PC-9 (cell line): ENCODE measurements around the gene CD1C.

Experiments used
- EZH2 ChIP-seq: fragments of 200-600 bp; sonication (generic); IDR thresholded peaks from 2 replicates; pipeline ENCODE4 v1.8.0; 2017; ENCODE audit warnings: antibody characterized with exemption, low read depth
- TF ChIP-seq, protein P1 (sequence below): fragments of 200-600 bp; sonication (generic); conservative IDR thresholded peaks from 2 replicates; pipeline ENCODE4 v1.6.1; 2017; ENCODE audit warnings: mixed run types, antibody characterized with exemption, mild to moderate bottlenecking, moderate library complexity

GRCh38 chr1:158248771-158249170, 41.0 kb upstream of the CD1C start:
- TF ChIP-seq, protein P1, sequence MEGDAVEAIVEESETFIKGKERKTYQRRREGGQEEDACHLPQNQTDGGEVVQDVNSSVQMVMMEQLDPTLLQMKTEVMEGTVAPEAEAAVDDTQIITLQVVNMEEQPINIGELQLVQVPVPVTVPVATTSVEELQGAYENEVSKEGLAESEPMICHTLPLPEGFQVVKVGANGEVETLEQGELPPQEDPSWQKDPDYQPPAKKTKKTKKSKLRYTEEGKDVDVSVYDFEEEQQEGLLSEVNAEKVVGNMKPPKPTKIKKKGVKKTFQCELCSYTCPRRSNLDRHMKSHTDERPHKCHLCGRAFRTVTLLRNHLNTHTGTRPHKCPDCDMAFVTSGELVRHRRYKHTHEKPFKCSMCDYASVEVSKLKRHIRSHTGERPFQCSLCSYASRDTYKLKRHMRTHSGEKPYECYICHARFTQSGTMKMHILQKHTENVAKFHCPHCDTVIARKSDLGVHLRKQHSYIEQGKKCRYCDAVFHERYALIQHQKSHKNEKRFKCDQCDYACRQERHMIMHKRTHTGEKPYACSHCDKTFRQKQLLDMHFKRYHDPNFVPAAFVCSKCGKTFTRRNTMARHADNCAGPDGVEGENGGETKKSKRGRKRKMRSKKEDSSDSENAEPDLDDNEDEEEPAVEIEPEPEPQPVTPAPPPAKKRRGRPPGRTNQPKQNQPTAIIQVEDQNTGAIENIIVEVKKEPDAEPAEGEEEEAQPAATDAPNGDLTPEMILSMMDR, result no peak
- TF ChIP-seq EZH2, result no peak
